ENCODE results near the gene CDH12. TPM values are rescaled to one million over a fixed set of nuclear protein-coding genes. Genes with fewer than 3 reads are reported as not detected.
"Not testable (repeated sequence)": the region's sequence is repeated elsewhere in the genome, so short reads cannot be mapped to it uniquely, and the experiment has no call there.

Gene CDH12
- total RNA-seq, 1 donor from 2014 or later = not detected

- DNase-seq (no peak), ATAC-seq (ENCODE audit: poor library complexity) (no peak)
- intact Hi-C loops (cut with DNase I) = no loop called here
These were observed 820.1 kb downstream of the CDH12 start for GRCh38 chr5:22033066-22033465.

GRCh38 chr5:22023784-22024183 lies 829.4 kb downstream of the CDH12 start:
- intact Hi-C loops (cut with DNase I) = no loop called here
- DNase-seq (no peak), ATAC-seq (ENCODE audit: poor library complexity) (no peak)

- DNase-seq; ATAC-seq (ENCODE audit: poor library complexity); intact Hi-C loops (cut with DNase I): not testable (repeated sequence)
These were observed 840.3 kb downstream of the CDH12 start for GRCh38 chr5:22012893-22013292.

- intact Hi-C loops (cut with DNase I); DNase-seq; ATAC-seq (ENCODE audit: poor library complexity): not testable (repeated sequence)
These were observed 842.3 kb downstream of the CDH12 start for GRCh38 chr5:22010808-22011207.

- ATAC-seq (ENCODE audit: poor library complexity); DNase-seq; intact Hi-C loops (cut with DNase I): not testable (repeated sequence)
These were observed 852.0 kb downstream of the CDH12 start for GRCh38 chr5:22001097-22001496.

GRCh38 chr5:21985799-21986198 lies 867.3 kb downstream of the CDH12 start:
- intact Hi-C loops (cut with DNase I); DNase-seq; ATAC-seq (ENCODE audit: poor library complexity): not testable (repeated sequence)

GRCh38 chr5:21951571-21951970 lies 901.6 kb downstream of the CDH12 start:
- ATAC-seq (ENCODE audit: poor library complexity); intact Hi-C loops (cut with DNase I); DNase-seq: not testable (repeated sequence)

- DNase-seq (no peak), ATAC-seq (ENCODE audit: poor library complexity) (no peak)
- intact Hi-C loops (cut with DNase I) = no loop called here
These were observed 922.0 kb downstream of the CDH12 start for GRCh38 chr5:21931116-21931515.

GRCh38 chr5:21919414-21920022 lies 933.6 kb downstream of the CDH12 start:
- DNase-seq (no peak), ATAC-seq (ENCODE audit: poor library complexity) (no peak)
- intact Hi-C loops (cut with DNase I) = no loop called here

GRCh38 chr5:21918451-21918850 lies 934.7 kb downstream of the CDH12 start:
- no peak for ATAC-seq (ENCODE audit: poor library complexity)
- no peak for DNase-seq
- intact Hi-C loops (cut with DNase I) = no loop called here

- no peak for ATAC-seq (ENCODE audit: poor library complexity)
- intact Hi-C loops (cut with DNase I) = no loop called here
- DNase-seq = no peak
These were observed 942.4 kb downstream of the CDH12 start for GRCh38 chr5:21910731-21911130.

GRCh38 chr5:21895766-21896350 lies 957.3 kb downstream of the CDH12 start:
- no peak for ATAC-seq (ENCODE audit: poor library complexity)
- no peak for DNase-seq
- intact Hi-C loops (cut with DNase I) = no loop called here

GRCh38 chr5:21893161-21893560 lies 960.0 kb downstream of the CDH12 start:
- intact Hi-C loops (cut with DNase I) = no loop called here
- ATAC-seq (ENCODE audit: poor library complexity) = no peak
- no peak for DNase-seq

GRCh38 chr5:21889581-21889980 lies 963.6 kb downstream of the CDH12 start:
- ATAC-seq (ENCODE audit: poor library complexity) (no peak), DNase-seq (no peak)
- intact Hi-C loops (cut with DNase I) = no loop called here

GRCh38 chr5:21882074-21882745 lies 970.9 kb downstream of the CDH12 start:
- no peak for ATAC-seq (ENCODE audit: poor library complexity)
- intact Hi-C loops (cut with DNase I) = no loop called here
- no peak for DNase-seq

- ATAC-seq (ENCODE audit: poor library complexity) = no peak
- no peak for DNase-seq
- intact Hi-C loops (cut with DNase I) = no loop called here
These were observed 973.0 kb downstream of the CDH12 start for GRCh38 chr5:21880164-21880563.

GRCh38 chr5:21862986-21863385 lies 990.2 kb downstream of the CDH12 start:
- intact Hi-C loops (cut with DNase I) = no loop called here
- DNase-seq = no peak
- ATAC-seq (ENCODE audit: poor library complexity) = no peak

- intact Hi-C loops (cut with DNase I) = no loop called here
- ATAC-seq (ENCODE audit: poor library complexity) (no peak), DNase-seq (no peak)
These were observed 994.7 kb downstream of the CDH12 start for GRCh38 chr5:21858441-21858840.

- DNase-seq = no peak
- intact Hi-C loops (cut with DNase I) = no loop called here
- no peak for ATAC-seq (ENCODE audit: poor library complexity)
These were observed 996.2 kb downstream of the CDH12 start for GRCh38 chr5:21856987-21857386.

GRCh38 chr5:21847300-21847699 lies 1005.8 kb downstream of the CDH12 start:
- DNase-seq (no peak), ATAC-seq (ENCODE audit: poor library complexity) (no peak)
- intact Hi-C loops (cut with DNase I) = no loop called here

All from Right ventricle myocardium superior (tissue), 1 donor.